Aorta (tissue), 5 donors: ENCODE measurements around the gene VSTM2L. TPM values are rescaled to one million over a fixed set of nuclear protein-coding genes. Genes with fewer than 3 reads are reported as not detected.

Source experiments
- ATAC-seq: fragments of 200-7000 bp; cut with Tn5 transposase; one replicate; pipeline ENCODE4 v1.9.1; 2022; ENCODE audit warnings: moderate library complexity; ENCODE audit not compliant: low FRiP score
- DNase-seq, 2 donors: peaks; one replicate each; pipeline ENCODE4 v3.0.0-alpha.2; 2020
- H3K27ac ChIP-seq, 2 donors: one replicate each; pipeline ENCODE4 v1.5.1; 2013; ENCODE audit warnings: low read length in 2 of 2, mild to moderate bottlenecking in 2 of 2, moderate library complexity in 2 of 2, control low read depth in 1 of 2, inconsistent platforms in 1 of 2, low read depth in 1 of 2
- H3K27me3 ChIP-seq, 2 donors: one replicate each; pipeline ENCODE4 v1.6.1; 2013; ENCODE audit warnings: control low read depth in 1 of 2, low read length in 1 of 2, mild to moderate bottlenecking in 1 of 2, moderate library complexity in 1 of 2; ENCODE audit not compliant: insufficient read depth in 2 of 2, control insufficient read depth in 1 of 2
- H3K36me3 ChIP-seq, 2 donors: one replicate each; pipeline ENCODE4 v1.6.1; 2013; ENCODE audit warnings: control low read depth in 1 of 2, low read length in 1 of 2, mild to moderate bottlenecking in 1 of 2; ENCODE audit not compliant: insufficient read depth in 2 of 2, control insufficient read depth in 1 of 2
- H3K4me1 ChIP-seq, 2 donors: one replicate each; pipeline ENCODE4 v1.6.1; 2013; ENCODE audit warnings: low read length in 2 of 2, control low read depth in 1 of 2, mild to moderate bottlenecking in 1 of 2, moderate library complexity in 1 of 2; ENCODE audit not compliant: insufficient read depth in 2 of 2, control insufficient read depth in 1 of 2
- H3K4me3 ChIP-seq, 2 donors: one replicate each; pipeline ENCODE4 v1.5.1; 2013; ENCODE audit warnings: low read length in 2 of 2, control low read depth in 1 of 2, mild to moderate bottlenecking in 1 of 2
- H3K9me3 ChIP-seq: one replicate; pipeline ENCODE4 v1.6.1; 2013; ENCODE audit warnings: mild to moderate bottlenecking, low read length; ENCODE audit not compliant: control insufficient read depth
- WGBS, 2 donors: extraction: QIAGEN DNeasy Blood & Tissue Kit; methylation state at CpG; one replicate each; pipeline ENCODE4 v1.1.7; 2013; 5-methylcytosine and 5-hydroxymethylcytosine counted together
- intact Hi-C, 2 donors: fragments of 100-400 bp; cut with DNase I; formaldehyde crosslinking; loops; one replicate each; pipeline versions ENCODE4 v1.14.2 to v1.15.0; 2022
- polyA plus RNA-seq, 2 donors: library from polyadenylated mRNA; stranded (reverse); fragments of 200-250 nt; gene quantifications; one replicate each; pipeline ENCODE4 v1.2.3, GENCODE V29; 2013
- total RNA-seq, 2 donors: library from RNA; stranded (reverse); fragmentation: NEBNext Ultra II Directional; extraction: Animal tissue kit (Norgen Biotek cat#: 25700); gene quantifications; one replicate each; pipeline ENCODE4 v1.2.1, GENCODE V29; 2021
- donor health status: healthy with polysubstance abuse.
- donor health status: Bipolar disorder and iron deficiency.
- donor health status: DM: no; HTN: no; CAD: no.
- donor health status: DM: no; HTN: no; CAD: no.
- donor health status: DM: yes; HTN: yes; CAD: no.

Gene VSTM2L
- total and polyA plus RNA-seq, 4 donors: 0.78 to 3.1 TPM; not detected in 2

GRCh38 chr20:37936451-37936850, 33.5 kb downstream of the VSTM2L start:
- no peak overlapping the region for H3K4me3 ChIP-seq
- DNase-seq (peak in 1 of 2 donors; percentile 62), ATAC-seq (no peak)
- intact Hi-C loops: no loop called here
- no peaks in the 10 kb centered on the region for H3K27me3 ChIP-seq
- no peaks in the 10 kb centered on the region for H3K9me3 ChIP-seq
- no peaks in the 10 kb centered on the region for H3K36me3 ChIP-seq
- WGBS, 2 donors: 90 to 91% methylated on average over 8 of the region's 8 CpGs
- no peak overlapping the region for H3K27ac ChIP-seq
- H3K4me1 ChIP-seq: no peaks in the 10 kb centered on the region

GRCh38 chr20:37937686-37938085, 34.8 kb downstream of the VSTM2L start:
- H3K4me1 ChIP-seq: no peaks in the 10 kb centered on the region
- ATAC-seq: no peak
- intact Hi-C loops: no loop called here
- no peak overlapping the region for H3K4me3 ChIP-seq
- no peak overlapping the region for H3K27ac ChIP-seq
- no peaks in the 10 kb centered on the region for H3K9me3 ChIP-seq
- WGBS, 2 donors: 86 to 90% methylated on average over 4 of the region's 4 CpGs
- no peaks in the 10 kb centered on the region for H3K36me3 ChIP-seq
- H3K27me3 ChIP-seq: no peaks in the 10 kb centered on the region
- peak in 1 of 2 donors; percentile 14 for DNase-seq

GRCh38 chr20:37938181-37938750, 35.3 kb downstream of the VSTM2L start:
- Histone ChIP-seq H3K27ac (no peak overlapping the region), H3K36me3 (no peaks in the 10 kb centered on the region), H3K4me3 (no peak overlapping the region), H3K9me3 (no peaks in the 10 kb centered on the region), H3K4me1 (no peaks in the 10 kb centered on the region), H3K27me3 (no peaks in the 10 kb centered on the region)
- no peak for ATAC-seq
- intact Hi-C loops: no loop called here
- DNase-seq: no peak
- 89% methylated on average over 12 of the region's 12 CpGs for WGBS, 2 donors

GRCh38 chr20:37938954-37939353, 36.0 kb downstream of the VSTM2L start:
- Histone ChIP-seq H3K36me3 (no peaks in the 10 kb centered on the region), H3K27ac (no peak overlapping the region), H3K4me1 (no peaks in the 10 kb centered on the region), H3K9me3 (no peaks in the 10 kb centered on the region), H3K4me3 (no peak overlapping the region), H3K27me3 (no peaks in the 10 kb centered on the region)
- intact Hi-C loops: no loop called here
- no peak for ATAC-seq
- no peak for DNase-seq
- WGBS, 2 donors: 95 to 98% methylated on average over 9 of the region's 9 CpGs

- Histone ChIP-seq H3K4me1 (no peaks in the 10 kb centered on the region), H3K36me3 (no peaks in the 10 kb centered on the region), H3K4me3 (no peak overlapping the region), H3K27me3 (no peaks in the 10 kb centered on the region), H3K27ac (no peak overlapping the region), H3K9me3 (no peaks in the 10 kb centered on the region)
- DNase-seq (peak in 1 of 2 donors; percentile 62), ATAC-seq (no peak)
- intact Hi-C loops: no loop called here
- WGBS, 2 donors: 78 to 80% methylated on average over 25 of the region's 25 CpGs
These were observed 37.0 kb downstream of the VSTM2L start for GRCh38 chr20:37939701-37940560.

- ATAC-seq: no peak
- no peaks in the 10 kb centered on the region for H3K4me1 ChIP-seq
- peak in 1 of 2 donors; percentile 11 for DNase-seq
- H3K27ac ChIP-seq: no peak overlapping the region
- intact Hi-C loops: no loop called here
- no peak overlapping the region for H3K4me3 ChIP-seq
- no peaks in the 10 kb centered on the region for H3K9me3 ChIP-seq
- no peaks in the 10 kb centered on the region for H3K36me3 ChIP-seq
- no peaks in the 10 kb centered on the region for H3K27me3 ChIP-seq
- 76 to 81% methylated on average over 6 of the region's 6 CpGs for WGBS, 2 donors
These were observed 37.9 kb downstream of the VSTM2L start for GRCh38 chr20:37940858-37941257.

GRCh38 chr20:37941332-37941731, 38.4 kb downstream of the VSTM2L start:
- DNase-seq (peak in 1 of 2 donors; percentile 17), ATAC-seq (no peak)
- Histone ChIP-seq H3K27ac (no peak overlapping the region), H3K4me3 (no peak overlapping the region), H3K36me3 (no peaks in the 10 kb centered on the region), H3K4me1 (no peaks in the 10 kb centered on the region), H3K27me3 (no peaks in the 10 kb centered on the region), H3K9me3 (no peaks in the 10 kb centered on the region)
- intact Hi-C loops: no loop called here
- WGBS, 2 donors: 59 to 65% methylated on average over 8 of the region's 8 CpGs

GRCh38 chr20:37941992-37942391, 39.1 kb downstream of the VSTM2L start:
- ATAC-seq: no peak
- intact Hi-C loops: no loop called here

GRCh38 chr20:37943033-37943432, 40.1 kb downstream of the VSTM2L start:
- ATAC-seq (no peak), DNase-seq (no peak)
- Histone ChIP-seq H3K4me1 (no peaks in the 10 kb centered on the region), H3K9me3 (peaks cover 2% of the 10 kb centered on the region), H3K4me3 (no peak overlapping the region), H3K36me3 (no peaks in the 10 kb centered on the region), H3K27me3 (no peaks in the 10 kb centered on the region), H3K27ac (no peak overlapping the region)
- intact Hi-C loops: no loop called here
- 66 to 72% methylated on average over 12 of the region's 12 CpGs for WGBS, 2 donors

More at GRCh38 chr20:37941992-37942391, 39.1 kb downstream of the VSTM2L start:
- Histone ChIP-seq H3K9me3 (no peaks in the 10 kb centered on the region), H3K27ac (no peak overlapping the region), H3K4me1 (no peaks in the 10 kb centered on the region), H3K4me3 (no peak overlapping the region), H3K27me3 (no peaks in the 10 kb centered on the region), H3K36me3 (no peaks in the 10 kb centered on the region)
- no peak for DNase-seq
- 91 to 97% methylated on average over 6 of the region's 6 CpGs for WGBS, 2 donors
